NCI-H146 treated with DMSO at 0.1 percent for 48 hours (cell line): ENCODE measurements around the gene TCF7L2.
A peak's percentile ranks its signal among the peaks of the same experiment; 100 is the strongest.

Experiments used
- DNase-seq: peaks from one replicate; lab custom pipeline; 2025; ENCODE audit not compliant: unreplicated experiment; lab: John Stamatoyannopoulos, UW

Gene TCF7L2

DNA sequence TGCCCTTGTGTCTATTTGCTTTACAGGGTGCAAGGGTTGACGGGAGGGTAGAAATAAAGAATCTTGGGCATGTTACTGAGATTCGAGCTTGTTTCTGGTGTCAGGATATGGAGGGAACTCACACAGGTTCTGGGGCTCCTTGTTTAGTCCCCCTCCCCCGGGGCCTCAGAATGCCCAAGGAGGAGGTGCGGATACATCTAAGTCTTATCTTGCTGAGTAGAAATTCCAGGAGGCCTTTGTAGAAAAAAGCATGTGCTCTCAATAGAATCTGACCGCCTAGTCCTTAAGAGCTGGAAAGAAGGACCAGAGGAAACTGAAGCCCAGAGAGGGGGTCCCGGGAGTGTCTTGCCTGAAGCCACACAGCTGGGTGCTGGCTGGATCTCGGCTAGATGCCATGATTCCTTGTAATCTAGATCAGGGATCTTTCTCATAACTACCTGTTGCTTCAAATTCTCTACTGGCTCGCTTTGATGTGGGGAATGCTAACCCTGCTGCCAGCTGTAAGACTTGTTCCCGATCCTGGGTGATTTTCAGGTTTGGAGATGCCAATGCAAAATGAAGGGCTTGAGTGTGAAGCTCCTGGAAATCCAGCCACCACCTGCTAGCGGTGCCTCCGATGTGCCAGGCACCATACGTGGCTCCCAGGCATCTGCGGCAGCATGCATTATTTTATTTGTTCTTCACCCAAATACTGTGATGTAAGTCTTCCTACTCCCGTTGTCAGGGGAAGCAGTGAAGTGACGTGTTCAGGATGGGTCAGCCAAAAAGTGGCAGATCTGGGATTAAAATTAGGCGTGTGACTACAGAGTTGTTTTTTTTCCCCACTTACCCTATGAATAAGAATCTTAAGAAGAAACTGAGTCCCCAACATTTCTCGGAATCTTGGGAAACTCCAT lies 226.0 kb downstream of the TCF7L2 start:
- DNase-seq, result no peak

- no peak for DNase-seq
Measured at GRCh38 chr10:113176652-113177155, 226.7 kb downstream of the TCF7L2 start.

GRCh38 chr10:113177156-113177935 lies 227.3 kb downstream of the TCF7L2 start:
- no peak for DNase-seq

DNA sequence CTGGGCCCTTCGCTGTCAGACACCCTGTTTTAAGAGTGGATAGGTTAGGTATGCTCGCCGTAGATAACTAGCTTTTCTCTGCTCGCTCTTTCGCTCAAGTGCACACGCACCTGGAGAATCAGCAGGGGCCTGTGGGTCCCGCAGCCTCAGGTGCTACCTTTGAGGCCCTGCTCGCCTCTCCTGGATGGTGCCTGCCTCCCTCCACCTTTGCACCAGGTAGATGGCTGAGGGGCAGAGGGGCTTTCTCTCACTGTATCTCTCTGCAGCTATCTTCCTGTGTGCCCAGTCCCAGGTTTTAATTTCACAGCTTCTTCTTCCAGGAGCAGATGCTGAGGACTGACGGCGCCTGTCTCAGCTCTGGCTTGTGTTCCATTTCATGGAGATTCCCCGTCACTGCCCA lies 227.9 kb downstream of the TCF7L2 start:
- DNase-seq, result no peak

DNA sequence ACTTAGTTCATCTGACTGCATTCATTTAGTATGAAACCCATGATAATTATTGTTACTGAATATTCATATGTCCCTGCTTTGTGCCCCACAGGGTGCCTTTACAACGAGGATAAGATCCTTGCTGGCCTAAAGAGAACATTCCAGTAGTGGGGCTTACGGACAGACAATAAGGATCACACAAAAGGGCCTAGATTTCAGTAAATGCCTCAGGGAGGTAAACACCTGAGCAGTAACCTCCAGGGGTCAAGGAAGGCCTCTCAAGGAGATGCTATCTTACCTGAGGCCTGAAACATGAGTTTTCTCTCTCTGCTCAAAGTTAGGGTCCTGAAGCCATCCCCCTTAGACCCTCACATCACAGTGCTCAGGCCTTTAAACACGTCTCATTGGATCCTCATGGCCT lies 228.7 kb downstream of the TCF7L2 start:
- no peak for DNase-seq

- no peak for DNase-seq
Measured at GRCh38 chr10:113179265-113179664, 229.2 kb downstream of the TCF7L2 start.

DNA sequence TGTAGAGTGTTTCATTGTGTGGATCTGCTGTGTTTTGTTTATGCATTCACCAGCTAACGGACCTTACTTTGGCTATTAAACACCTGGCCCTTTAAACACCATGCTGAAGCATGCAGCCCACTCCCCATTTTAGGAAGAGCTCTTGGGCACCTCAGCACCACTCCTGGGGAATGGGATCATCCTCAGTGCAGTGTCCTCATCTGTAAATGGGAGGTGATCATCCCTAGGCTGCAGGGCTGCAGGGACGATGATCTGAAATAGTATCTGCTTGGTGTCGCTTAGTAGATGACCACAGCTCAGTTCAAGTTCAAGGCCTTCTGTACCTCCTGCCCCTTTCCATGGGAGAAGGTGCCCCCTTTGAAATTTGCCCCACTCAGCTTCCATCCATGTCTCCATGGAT lies 229.9 kb downstream of the TCF7L2 start:
- no peak for DNase-seq

DNA sequence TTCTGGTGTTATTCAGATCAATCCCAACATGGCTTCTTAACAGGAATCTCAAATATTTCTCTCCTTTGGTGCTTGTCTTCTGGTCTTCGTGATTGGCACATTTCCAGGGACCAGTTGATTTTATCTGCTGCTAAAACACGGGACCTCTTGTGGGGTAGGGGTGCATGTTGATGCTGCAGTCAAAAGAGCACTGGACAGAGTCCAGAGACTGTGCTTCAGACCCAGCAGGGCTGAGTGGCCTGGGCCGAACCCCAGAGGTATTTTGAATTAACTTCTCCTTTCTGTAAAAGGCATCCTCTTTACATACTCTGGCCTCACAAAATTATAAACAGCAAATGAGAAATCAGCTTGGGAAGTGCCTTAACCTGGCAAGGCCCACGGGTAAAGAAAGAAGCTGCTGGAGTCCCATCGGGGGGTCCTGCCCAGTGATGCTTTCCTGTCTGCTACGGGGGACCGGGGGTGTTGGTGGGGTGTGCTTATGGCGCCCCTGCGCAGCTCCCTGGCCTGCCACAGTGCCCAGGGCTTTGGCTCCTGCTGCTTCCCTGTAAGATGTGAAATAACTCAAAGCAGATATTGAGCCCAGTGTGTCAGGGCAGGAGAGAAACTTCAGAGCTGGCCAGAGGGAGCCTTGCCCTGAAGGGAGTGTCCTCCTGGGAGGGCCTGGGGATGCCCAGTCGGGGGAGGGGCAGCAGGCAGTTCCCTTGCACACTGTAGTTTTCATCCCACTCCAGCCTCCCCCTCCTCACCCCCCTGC lies 230.5 kb downstream of the TCF7L2 start:
- no peak for DNase-seq

DNA sequence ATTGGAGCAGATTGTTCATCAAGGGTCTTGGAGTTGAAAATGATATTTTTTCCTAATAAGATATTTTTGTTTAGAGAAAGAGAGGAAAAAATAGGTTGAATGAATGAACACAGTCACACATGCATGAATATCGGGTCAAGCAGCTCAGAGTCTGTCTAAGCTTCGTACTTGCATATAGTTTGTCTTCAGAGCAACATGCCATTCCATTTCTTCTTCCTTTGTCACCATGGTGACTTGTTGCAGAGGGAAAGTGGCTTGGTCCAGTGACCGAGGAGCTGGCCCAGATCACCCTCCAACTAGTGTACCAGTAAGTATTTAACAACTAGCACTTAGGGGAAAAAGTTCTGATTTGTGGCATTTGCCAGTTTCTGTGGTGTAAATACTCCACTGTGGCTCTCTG lies 232.1 kb downstream of the TCF7L2 start:
- no peak for DNase-seq

DNA sequence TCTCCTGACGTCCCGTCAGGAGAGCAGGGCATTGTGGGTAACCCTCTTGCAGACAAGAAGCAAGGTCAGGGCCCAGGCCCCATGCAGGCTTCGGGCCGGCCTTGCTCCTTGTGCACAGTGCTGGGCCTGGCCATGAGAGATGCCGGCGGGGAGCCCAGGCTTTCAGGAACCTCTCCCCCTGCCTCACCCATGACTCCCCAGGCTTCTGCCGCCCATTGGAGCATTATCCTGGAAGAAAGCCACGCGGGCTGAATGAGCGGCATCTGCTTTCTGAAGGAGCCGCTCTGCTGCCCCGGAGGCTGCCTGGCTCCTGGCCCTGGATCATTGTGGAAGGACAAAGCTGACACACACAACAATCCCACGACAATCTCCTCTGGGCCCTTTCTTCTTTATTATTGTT lies 233.5 kb downstream of the TCF7L2 start:
- DNase-seq, result no peak

GRCh38 chr10:113187063-113187777 lies 237.2 kb downstream of the TCF7L2 start:
- peak; percentile 7 for DNase-seq

- no peak for DNase-seq
Measured at GRCh38 chr10:113199459-113199858, 249.4 kb downstream of the TCF7L2 start.

GRCh38 chr10:113202011-113202410 lies 252.0 kb downstream of the TCF7L2 start:
- no peak for DNase-seq

DNA sequence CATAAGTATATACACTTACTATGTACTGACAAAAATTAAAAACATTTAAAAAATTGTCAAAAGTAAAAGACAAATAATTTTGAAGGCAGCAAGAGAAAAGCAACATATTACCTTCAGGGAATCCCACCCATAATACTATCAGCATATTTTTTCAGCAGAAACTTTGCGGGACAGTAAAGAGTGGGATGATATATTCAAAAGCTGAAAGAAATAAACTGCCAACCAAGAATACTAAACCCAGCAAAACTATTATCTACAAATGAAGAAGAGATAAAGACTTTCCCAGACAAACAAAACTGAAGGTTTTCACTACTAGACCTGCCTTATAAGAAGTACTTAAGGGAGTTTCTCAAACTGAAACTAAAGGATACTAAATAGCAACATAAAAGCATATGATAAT lies 257.9 kb downstream of the TCF7L2 start:
- DNase-seq, result no peak

GRCh38 chr10:113213035-113213434 lies 263.0 kb downstream of the TCF7L2 start:
- DNase-seq, result no peak

DNA sequence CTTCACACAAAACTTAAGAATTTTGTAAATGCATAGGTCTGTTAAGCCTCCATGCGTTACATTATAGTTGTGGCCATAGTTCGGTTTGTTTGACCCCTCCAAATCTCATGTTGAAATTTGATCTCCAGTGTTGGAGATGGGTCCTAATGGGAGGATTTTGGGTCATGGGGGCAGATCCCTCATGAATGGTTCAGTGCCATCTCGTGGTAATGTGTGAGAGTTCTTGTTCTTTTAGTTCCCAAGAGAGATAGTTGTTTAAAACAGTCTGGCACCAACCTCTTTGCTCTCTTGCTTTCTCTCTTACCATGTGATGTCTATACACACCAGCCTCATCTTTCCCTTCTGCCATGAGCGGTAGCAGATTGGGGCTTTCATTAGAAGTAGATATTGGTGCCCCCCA lies 264.3 kb downstream of the TCF7L2 start:
- no peak for DNase-seq

DNA sequence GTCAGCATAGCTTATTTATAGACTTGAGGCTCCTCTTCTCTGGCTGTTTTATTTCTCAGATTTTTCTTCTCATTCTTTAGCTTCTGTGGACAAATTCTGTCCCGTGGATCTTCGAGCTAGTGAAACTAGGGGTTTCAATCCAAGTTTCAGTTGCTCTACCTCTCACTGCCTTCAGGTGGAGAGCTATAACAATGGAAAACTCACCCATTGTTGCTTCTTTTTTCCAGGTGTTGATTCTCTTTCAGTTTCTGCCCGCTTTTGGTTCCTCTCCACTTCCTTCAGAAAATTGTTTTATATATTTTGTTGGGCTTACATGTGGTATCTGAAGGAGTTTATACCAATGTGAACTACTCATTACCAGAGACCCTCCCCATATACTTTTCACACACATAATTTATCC lies 266.1 kb downstream of the TCF7L2 start:
- no peak for DNase-seq
